OCI-M1 (cell line): ENCODE measurements around the gene CDH4.
"Not testable (repeated sequence)": the region's sequence is repeated elsewhere in the genome, so short reads cannot be mapped to it uniquely, and the experiment has no call there.

Experiments
- DNase-seq: peaks from one replicate; lab custom pipeline; 2025; lab: John Stamatoyannopoulos, UW

CDH4 gene

GRCh38 chr20:61932199-61932592 is 680.1 kb downstream of the CDH4 start:
- no peak for DNase-seq

GRCh38 chr20:61932711-61933480 is 680.8 kb downstream of the CDH4 start:
- DNase-seq, result no peak

- DNase-seq, result no peak
Observed at GRCh38 chr20:61933481-61933950, 681.5 kb downstream of the CDH4 start.

- DNase-seq, result no peak
Observed at GRCh38 chr20:61933951-61934715, 682.1 kb downstream of the CDH4 start.

- no peak for DNase-seq
Observed at GRCh38 chr20:61934716-61935530, 682.9 kb downstream of the CDH4 start.

- DNase-seq, result no peak
Observed at GRCh38 chr20:61935926-61936700, 684.1 kb downstream of the CDH4 start.

- DNase-seq, result no peak
Observed at GRCh38 chr20:61936701-61937131, 684.7 kb downstream of the CDH4 start.

GRCh38 chr20:61937146-61937962 is 685.3 kb downstream of the CDH4 start:
- no peak for DNase-seq

- DNase-seq, result no peak
Observed at GRCh38 chr20:61937963-61938838, 686.1 kb downstream of the CDH4 start.

GRCh38 chr20:61938839-61939690 is 687.0 kb downstream of the CDH4 start:
- no peak for DNase-seq

GRCh38 chr20:61939691-61940360 is 687.8 kb downstream of the CDH4 start:
- no peak for DNase-seq

- DNase-seq, result no peak
Observed at GRCh38 chr20:61940491-61940890, 688.4 kb downstream of the CDH4 start.

- no peak for DNase-seq
Observed at GRCh38 chr20:61940976-61941720, 689.1 kb downstream of the CDH4 start.

- no peak for DNase-seq
Observed at GRCh38 chr20:61941721-61942405, 689.8 kb downstream of the CDH4 start.

GRCh38 chr20:61942526-61942925 is 690.5 kb downstream of the CDH4 start:
- no peak for DNase-seq

- DNase-seq, result not testable (repeated sequence)
Observed at GRCh38 chr20:61944967-61945366, 692.9 kb downstream of the CDH4 start.

- DNase-seq, result not testable (repeated sequence)
Observed at GRCh38 chr20:61945495-61945894, 693.4 kb downstream of the CDH4 start.
